GM19043 (cell line): Measurements from ENCODE around the gene OR5W2.
"Not testable (repeated sequence)": the region's sequence is repeated elsewhere in the genome, so short reads cannot be mapped to it uniquely, and the experiment has no call there.

Experiments
- ATAC-seq: cut with Tn5 transposase; IDR thresholded peaks from one replicate; pipeline ENCODE4 v1.9.1; 2021; ENCODE audit warnings: low read depth; ENCODE audit not compliant: unreplicated experiment

The OR5W2 gene

DNA sequence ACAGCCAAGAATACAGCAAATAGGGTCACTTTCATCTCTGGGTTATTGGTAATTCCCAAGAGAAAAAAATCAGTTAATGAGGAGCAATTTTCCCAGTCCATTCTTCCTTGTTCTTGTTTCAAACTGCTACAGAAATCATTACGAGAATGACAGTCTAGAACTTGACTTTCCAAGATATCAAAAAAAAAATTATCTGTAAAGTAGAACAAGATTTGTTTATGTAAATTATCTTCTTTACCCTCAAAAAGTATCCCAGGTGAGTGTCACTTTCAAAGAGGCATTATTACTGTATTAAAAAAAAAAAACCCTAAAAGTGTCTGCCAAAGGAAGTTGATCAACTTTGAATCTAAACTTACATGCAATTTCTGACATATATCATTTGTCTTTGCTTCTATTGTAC, at the start of gene OR5W2:
Gene OR5W2, minus strand, starts transcription at position 101 of the 400 bp plus-strand sequence. Its CDS starts 0 bp downstream, at position 101.
- no peak for ATAC-seq

DNA sequence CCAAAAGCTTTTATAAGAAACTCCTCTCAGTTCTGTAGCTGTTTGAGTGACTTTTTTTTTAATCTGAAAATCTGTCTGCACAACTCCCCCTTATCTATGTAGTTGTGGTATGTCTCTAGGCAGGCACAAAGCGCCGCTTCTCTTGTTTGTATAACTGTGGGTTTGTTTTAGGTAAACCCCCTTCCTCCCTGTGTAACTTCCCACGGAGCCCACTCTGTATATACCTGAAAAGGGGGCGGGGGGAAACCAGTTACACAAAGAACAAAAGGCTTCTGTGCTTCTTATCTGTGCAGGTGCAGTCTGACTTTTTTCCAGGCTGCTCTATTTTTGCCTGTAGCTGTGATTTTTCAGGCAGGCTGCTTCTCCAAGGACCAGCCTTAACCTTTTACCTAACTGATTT, 42.1 kb upstream of the OR5W2 start:
- no peak for ATAC-seq

DNA sequence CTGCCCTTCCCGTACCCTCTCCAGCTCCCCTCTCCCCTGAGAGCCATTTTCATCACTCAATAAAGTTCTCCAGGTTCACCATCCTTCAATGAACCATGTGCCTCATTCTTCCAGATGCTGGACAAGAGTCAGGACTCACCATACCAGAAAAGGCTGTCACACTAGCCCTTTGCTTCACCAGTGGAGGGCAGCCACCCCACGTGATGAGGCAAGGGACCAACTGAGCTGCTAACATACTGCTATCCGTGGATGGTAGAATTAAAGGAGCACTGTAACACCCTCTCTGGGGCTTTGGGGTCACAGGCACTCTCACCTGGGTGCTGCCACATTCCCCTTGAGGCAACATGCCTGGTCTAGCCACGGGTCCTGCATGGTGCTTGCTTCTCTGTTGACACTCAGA, 34.9 kb upstream of the OR5W2 start:
- no peak for ATAC-seq

DNA sequence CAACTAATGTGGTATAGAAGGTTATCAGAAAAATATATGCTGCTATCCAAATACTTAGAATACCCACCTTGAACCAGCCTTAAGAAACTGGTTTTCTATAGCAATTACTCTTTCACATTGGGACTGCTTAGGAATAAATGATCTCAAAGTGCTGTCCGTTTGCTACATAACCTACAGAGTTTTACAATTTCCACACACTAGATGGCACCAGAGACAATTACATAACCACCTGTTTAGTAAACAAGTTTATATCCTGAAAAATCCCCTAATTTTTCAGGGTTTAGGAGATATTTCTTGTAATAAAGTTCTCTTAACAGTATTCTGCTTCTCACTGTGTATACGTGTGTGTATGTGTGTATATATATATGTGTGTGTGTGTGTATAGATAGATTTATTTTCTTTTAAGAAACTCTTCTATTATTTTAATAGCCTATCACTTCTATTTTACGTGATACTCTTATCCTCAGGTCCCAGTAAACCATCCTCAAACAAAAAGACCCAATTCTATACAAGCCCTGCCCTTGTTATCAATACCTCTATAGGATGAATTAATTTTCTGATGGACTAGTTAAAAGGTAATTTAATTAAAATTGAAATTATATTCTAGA, 28.5 kb upstream of the OR5W2 start:
- no peak for ATAC-seq

DNA sequence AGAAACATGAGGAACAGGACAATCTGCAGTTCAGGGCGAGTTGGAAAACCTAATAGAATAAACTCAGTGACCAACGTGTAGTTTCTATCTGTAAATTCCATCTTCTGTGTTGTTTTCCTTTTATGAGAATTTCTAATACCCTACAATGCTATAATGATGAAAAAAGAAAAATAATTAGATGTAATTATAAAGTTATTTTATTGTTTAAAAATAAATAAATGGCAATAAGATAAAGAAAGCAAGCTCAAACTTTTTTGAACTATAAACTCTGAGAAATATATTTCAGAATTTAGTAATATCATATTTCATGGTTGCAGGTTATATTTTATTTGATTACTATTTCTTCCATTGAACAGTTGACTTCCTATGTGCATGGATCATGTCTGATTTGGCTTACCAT, 21.9 kb upstream of the OR5W2 start, which contains the start of gene OR5I1:
Gene OR5I1, minus strand, starts transcription at position 101 of the 400 bp plus-strand sequence. Its CDS starts 0 bp downstream, at position 101.
- ATAC-seq, result no peak

- ATAC-seq, result no peak
Observed at GRCh38 chr11:55920537-55920936, 6.2 kb upstream of the OR5W2 start.

GRCh38 chr11:55902308-55902707, 12.1 kb downstream of the OR5W2 start:
- ATAC-seq, result no peak

GRCh38 chr11:55895216-55895615, 19.2 kb downstream of the OR5W2 start:
- ATAC-seq, result no peak

DNA sequence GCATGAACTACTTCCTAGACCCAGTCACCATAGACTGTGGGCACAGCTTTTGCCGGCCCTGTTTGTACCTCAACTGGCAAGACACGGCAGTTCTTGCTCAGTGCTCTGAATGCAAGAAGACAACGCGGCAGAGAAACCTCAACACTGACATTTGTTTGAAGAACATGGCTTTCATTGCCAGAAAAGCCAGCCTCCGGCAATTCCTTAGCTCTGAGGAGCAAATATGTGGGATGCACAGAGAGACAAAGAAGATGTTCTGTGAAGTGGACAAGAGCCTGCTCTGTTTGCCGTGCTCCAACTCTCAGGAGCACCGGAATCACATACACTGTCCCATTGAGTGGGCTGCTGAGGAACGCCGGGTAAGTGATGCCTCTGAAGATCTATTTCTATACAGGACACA, 28.9 kb downstream of the OR5W2 start:
- ATAC-seq, result not testable (repeated sequence)

DNA sequence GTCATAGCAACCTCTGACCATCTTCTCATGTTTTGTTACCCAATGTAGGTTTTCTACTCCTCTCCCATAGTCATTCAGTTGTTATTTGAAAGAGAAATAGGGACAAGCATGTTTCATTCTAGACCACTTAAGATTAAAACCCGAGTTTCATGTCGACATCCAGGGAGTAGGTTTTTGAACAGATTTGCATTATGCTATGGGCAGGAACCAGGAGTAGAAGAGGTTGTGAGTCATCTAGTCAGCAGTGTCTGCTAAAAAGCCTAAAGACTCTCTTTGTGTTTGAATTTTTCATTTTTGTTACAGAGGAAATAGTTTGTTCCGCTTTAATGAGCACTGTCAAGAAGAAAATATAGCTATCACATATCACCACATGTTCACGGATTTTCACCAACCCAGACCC, 29.4 kb downstream of the OR5W2 start:
- ATAC-seq, result not testable (repeated sequence)

DNA sequence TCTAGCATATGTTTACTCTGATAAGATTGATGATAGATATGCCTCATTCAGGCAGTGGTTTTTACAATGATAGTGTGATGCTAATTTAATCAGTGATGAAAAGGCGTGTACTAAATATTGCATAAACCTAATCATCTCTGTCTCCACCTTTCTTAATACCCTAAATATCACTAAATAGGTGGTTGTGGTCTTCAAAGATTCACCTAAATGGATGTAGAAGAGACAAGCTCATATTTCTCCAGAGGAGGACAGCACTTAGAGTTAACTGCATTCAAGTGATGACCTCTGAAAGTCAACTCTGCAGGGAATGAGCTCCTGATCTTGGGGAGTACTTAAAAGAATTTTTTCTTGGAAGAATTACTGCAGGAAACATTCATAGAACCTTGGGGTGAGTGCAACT, 31.4 kb downstream of the OR5W2 start, which contains the start of gene TRIM51:
Gene TRIM51, plus strand, starts transcription at position 301 of the 400 bp plus-strand sequence. CDS start 2,132 bp downstream, outside the sequence.
- not testable (repeated sequence) for ATAC-seq

DNA sequence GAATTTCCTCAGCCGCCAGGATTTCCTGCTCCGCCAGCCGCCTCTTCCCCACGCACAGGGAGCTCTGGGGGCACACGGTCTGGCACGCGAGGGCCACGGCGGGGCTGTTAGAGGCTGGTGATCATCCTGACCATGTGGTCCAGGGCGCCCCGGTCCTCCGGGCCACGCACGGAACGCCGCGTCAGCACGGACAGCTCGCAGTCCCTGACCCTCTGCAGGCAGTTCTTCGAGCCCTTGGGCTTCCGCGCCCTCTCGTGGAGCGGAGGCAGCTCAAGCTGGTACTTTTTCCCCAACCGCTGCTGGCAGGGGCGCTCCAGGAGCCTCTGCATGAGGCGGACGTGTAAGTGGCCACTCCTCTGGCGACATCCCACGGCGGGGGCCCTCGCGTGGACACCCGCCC, 41.2 kb downstream of the OR5W2 start:
- not testable (repeated sequence) for ATAC-seq

DNA sequence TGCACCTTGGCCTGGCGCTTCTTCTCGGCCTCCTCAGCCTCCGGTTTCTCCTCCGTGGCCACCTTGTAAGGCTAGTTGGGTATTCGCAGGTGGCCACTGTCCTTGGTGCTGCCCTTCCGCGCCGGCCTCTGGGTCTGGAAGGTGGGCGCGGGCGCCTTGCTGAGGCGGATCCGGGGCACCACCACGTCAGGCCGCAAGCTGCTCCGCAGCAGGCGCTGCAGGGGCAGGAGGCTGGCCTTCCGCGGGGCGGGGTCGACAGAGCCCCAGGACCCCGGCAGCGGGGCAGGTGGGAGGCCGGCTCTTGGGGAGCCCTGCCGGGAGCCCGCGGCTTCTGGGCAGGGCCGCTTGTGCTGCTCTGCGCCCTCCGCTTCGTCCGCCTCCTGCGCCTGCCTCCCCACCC, 41.7 kb downstream of the OR5W2 start:
- not testable (repeated sequence) for ATAC-seq

- not testable (repeated sequence) for ATAC-seq
Observed at GRCh38 chr11:55867354-55867753, 47.0 kb downstream of the OR5W2 start.
